Activated gamma-delta T cell treated with anti-CD3 and anti-CD28 coated beads, Interleukin-2, amount 50 U/mL, for 16 hours (primary cell): Measurements from ENCODE around the gene UIMC1.

Source experiments
- DNase-seq: peaks from one replicate; pipeline ENCODE4 v3.0.0-alpha.2; 2020; ENCODE audit warnings: low read depth

Gene UIMC1

GRCh38 chr5:176870110-176870591, 136.4 kb downstream of the UIMC1 start:
- no peak for DNase-seq

GRCh38 chr5:176869501-176870109, 137.0 kb downstream of the UIMC1 start:
- DNase-seq = no peak

- no peak for DNase-seq
Observed at GRCh38 chr5:176868731-176869130, 137.8 kb downstream of the UIMC1 start.

GRCh38 chr5:176868126-176868525, 138.5 kb downstream of the UIMC1 start:
- DNase-seq = no peak

GRCh38 chr5:176866707-176867310, 139.8 kb downstream of the UIMC1 start:
- no peak for DNase-seq

GRCh38 chr5:176865964-176866363, 140.6 kb downstream of the UIMC1 start:
- DNase-seq = no peak

- no peak for DNase-seq
Observed at GRCh38 chr5:176864755-176865154, 141.8 kb downstream of the UIMC1 start.

- no peak for DNase-seq
Observed at GRCh38 chr5:176863765-176864098, 142.8 kb downstream of the UIMC1 start.

- no peak for DNase-seq
Observed at GRCh38 chr5:176863041-176863764, 143.4 kb downstream of the UIMC1 start.

- no peak for DNase-seq
Observed at GRCh38 chr5:176862330-176862995, 144.1 kb downstream of the UIMC1 start.

- no peak for DNase-seq
Observed at GRCh38 chr5:176861276-176861675, 145.3 kb downstream of the UIMC1 start.

- no peak for DNase-seq
Observed at GRCh38 chr5:176860381-176860780, 146.2 kb downstream of the UIMC1 start.

GRCh38 chr5:176859916-176860315, 146.7 kb downstream of the UIMC1 start:
- no peak for DNase-seq

- no peak for DNase-seq
Observed at GRCh38 chr5:176857894-176858273, 148.7 kb downstream of the UIMC1 start.

- no peak for DNase-seq
Observed at GRCh38 chr5:176857216-176857893, 149.2 kb downstream of the UIMC1 start.

GRCh38 chr5:176856746-176857145, 149.8 kb downstream of the UIMC1 start:
- no peak for DNase-seq

GRCh38 chr5:176855598-176855997, 151.0 kb downstream of the UIMC1 start:
- no peak for DNase-seq
